ENCODE results near the gene TBATA. TPM values are rescaled to one million over a fixed set of nuclear protein-coding genes. Genes with fewer than 3 reads are reported as not detected.

The TBATA gene
- total and polyA plus RNA-seq, 4 donors = not detected

DNA sequence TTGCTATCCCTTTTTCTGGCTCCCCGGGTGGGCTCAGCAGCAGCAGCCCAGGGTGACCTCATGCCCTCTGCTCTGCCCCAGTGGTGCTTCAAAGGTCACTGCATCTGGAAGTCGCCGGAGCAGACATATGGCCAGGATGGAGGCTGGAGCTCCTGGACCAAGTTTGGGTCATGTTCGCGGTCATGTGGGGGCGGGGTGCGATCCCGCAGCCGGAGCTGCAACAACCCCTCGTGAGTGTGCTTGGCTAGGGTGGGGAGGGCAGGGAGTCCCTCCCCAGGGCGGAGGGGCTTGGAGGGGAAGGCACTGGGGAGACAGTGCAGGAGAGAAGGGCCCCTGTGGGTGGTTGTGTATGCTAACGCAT lies 46.4 kb downstream of the TBATA start:
- no peaks in the 10 kb centered on the region for H3K27me3 ChIP-seq (ENCODE audit: control insufficient read depth in 4 of 4, insufficient read depth in 4 of 4, low read length in 3 of 4)
- no peak overlapping the region for H3K27ac ChIP-seq (ENCODE audit: low read depth in 1 of 2, low read length in 2 of 2)
- H3K4me1 ChIP-seq (ENCODE audit: control insufficient read depth in 4 of 4, insufficient read depth in 4 of 4, low read length in 3 of 4) = no peaks in the 10 kb centered on the region
- TF ChIP-seq HNF4A (conservative IDR thresholded peaks at IDR 0.05) (no peak), SP1 (IDR thresholded peaks at IDR 0.05) (no peak), RXRA (IDR thresholded peaks at IDR 0.05) (no peak), HNF4G (IDR thresholded peaks at IDR 0.05) (no peak), FOXA2 (IDR thresholded peaks at IDR 0.05) (no peak)
- TF ChIP-seq, protein P1, sequence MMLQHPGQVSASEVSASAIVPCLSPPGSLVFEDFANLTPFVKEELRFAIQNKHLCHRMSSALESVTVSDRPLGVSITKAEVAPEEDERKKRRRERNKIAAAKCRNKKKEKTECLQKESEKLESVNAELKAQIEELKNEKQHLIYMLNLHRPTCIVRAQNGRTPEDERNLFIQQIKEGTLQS (IDR thresholded peaks at IDR 0.05) = no peak
- no peaks in the 10 kb centered on the region for H3K9me3 ChIP-seq (ENCODE audit: control insufficient read depth in 4 of 4, low read length in 3 of 4)
- no peak overlapping the region for H3K9ac ChIP-seq (ENCODE audit: low read depth in 1 of 2, low read length in 2 of 2)
- no peak for DNase-seq (ENCODE audit: low spot score)
- H3K36me3 ChIP-seq (ENCODE audit: control insufficient read depth in 4 of 4, insufficient read depth in 3 of 4, low read depth in 1 of 4, low read length in 3 of 4) = no peaks in the 10 kb centered on the region
- 82% methylated on average over 12 of the region's 12 CpGs for WGBS
- no peak overlapping the region for H3K4me3 ChIP-seq (ENCODE audit: low read depth in 1 of 3, low read length in 3 of 3)

DNA sequence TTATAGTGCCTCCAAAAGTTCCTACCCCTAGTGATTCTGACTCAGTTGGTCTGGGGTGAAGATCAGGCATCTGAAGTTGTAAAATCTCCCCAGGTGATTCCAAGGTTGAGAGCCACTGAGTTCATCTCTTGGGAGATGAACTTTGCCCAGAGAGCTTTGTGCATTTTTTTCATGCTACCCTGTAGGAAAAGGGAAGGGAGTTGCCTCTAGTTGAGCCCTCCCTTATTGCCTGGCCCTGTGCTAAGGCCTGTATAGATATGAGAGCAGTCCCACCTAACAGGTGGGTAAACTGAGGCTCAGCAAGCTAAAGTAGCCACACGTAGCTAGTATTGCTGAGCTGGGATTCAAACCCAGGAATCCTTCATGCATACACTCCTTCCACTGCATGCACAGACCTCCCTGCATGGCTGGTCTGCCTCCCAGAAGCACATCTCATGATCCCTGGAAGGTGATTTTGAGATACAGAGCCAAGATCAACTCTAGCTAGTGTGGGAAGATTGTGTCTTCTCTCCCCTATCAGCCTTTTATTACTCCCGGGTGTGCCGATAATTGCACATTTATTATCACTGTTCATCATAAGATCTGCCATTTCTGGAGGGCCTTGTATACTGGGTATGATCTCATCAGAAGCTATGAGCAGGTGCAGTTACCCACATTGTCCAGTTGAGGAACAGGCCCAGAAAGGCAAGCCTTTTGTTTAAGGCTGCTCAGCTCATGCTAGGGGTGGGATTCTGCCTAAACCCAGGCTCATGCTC lies 47.0 kb downstream of the TBATA start:
- Histone ChIP-seq H3K9ac (ENCODE audit: low read depth in 1 of 2, low read length in 2 of 2) (no peak overlapping the region), H3K27ac (ENCODE audit: low read depth in 1 of 2, low read length in 2 of 2) (no peak overlapping the region), H3K27me3 (ENCODE audit: control insufficient read depth in 4 of 4, insufficient read depth in 4 of 4, low read length in 3 of 4) (no peaks in the 10 kb centered on the region), H3K4me1 (ENCODE audit: control insufficient read depth in 4 of 4, insufficient read depth in 4 of 4, low read length in 3 of 4) (no peaks in the 10 kb centered on the region), H3K9me3 (ENCODE audit: control insufficient read depth in 4 of 4, low read length in 3 of 4) (no peaks in the 10 kb centered on the region), H3K36me3 (ENCODE audit: control insufficient read depth in 4 of 4, insufficient read depth in 3 of 4, low read depth in 1 of 4, low read length in 3 of 4) (no peaks in the 10 kb centered on the region), H3K4me3 (ENCODE audit: low read depth in 1 of 3, low read length in 3 of 3) (no peak overlapping the region)
- DNase-seq (ENCODE audit: low spot score) = no peak
- TF ChIP-seq JUND (IDR thresholded peaks at IDR 0.05) = no peak
- TF ChIP-seq, protein P2, sequence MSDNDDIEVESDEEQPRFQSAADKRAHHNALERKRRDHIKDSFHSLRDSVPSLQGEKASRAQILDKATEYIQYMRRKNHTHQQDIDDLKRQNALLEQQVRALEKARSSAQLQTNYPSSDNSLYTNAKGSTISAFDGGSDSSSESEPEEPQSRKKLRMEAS (IDR thresholded peaks at IDR 0.05) = no peak
- TF ChIP-seq SP1 (IDR thresholded peaks at IDR 0.05) = no peak
- TF ChIP-seq YY1 (IDR thresholded peaks at IDR 0.05) = no peak
- no peak for TF ChIP-seq GABPA (IDR thresholded peaks at IDR 0.05 in 1 of 2, conservative IDR thresholded peaks at IDR 0.05 in 1 of 2)
- TF ChIP-seq FOXA2 (IDR thresholded peaks at IDR 0.05) = no peak
- no peak for TF ChIP-seq HNF4G (IDR thresholded peaks at IDR 0.05)
- no peak for TF ChIP-seq HNF4A (conservative IDR thresholded peaks at IDR 0.05)
- TF ChIP-seq RAD21 (IDR thresholded peaks at IDR 0.05) = no peak
- TF ChIP-seq, protein P3, sequence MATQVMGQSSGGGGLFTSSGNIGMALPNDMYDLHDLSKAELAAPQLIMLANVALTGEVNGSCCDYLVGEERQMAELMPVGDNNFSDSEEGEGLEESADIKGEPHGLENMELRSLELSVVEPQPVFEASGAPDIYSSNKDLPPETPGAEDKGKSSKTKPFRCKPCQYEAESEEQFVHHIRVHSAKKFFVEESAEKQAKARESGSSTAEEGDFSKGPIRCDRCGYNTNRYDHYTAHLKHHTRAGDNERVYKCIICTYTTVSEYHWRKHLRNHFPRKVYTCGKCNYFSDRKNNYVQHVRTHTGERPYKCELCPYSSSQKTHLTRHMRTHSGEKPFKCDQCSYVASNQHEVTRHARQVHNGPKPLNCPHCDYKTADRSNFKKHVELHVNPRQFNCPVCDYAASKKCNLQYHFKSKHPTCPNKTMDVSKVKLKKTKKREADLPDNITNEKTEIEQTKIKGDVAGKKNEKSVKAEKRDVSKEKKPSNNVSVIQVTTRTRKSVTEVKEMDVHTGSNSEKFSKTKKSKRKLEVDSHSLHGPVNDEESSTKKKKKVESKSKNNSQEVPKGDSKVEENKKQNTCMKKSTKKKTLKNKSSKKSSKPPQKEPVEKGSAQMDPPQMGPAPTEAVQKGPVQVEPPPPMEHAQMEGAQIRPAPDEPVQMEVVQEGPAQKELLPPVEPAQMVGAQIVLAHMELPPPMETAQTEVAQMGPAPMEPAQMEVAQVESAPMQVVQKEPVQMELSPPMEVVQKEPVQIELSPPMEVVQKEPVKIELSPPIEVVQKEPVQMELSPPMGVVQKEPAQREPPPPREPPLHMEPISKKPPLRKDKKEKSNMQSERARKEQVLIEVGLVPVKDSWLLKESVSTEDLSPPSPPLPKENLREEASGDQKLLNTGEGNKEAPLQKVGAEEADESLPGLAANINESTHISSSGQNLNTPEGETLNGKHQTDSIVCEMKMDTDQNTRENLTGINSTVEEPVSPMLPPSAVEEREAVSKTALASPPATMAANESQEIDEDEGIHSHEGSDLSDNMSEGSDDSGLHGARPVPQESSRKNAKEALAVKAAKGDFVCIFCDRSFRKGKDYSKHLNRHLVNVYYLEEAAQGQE (IDR thresholded peaks at IDR 0.05) = no peak
- WGBS = 89% methylated on average over 3 of the region's 3 CpGs

DNA sequence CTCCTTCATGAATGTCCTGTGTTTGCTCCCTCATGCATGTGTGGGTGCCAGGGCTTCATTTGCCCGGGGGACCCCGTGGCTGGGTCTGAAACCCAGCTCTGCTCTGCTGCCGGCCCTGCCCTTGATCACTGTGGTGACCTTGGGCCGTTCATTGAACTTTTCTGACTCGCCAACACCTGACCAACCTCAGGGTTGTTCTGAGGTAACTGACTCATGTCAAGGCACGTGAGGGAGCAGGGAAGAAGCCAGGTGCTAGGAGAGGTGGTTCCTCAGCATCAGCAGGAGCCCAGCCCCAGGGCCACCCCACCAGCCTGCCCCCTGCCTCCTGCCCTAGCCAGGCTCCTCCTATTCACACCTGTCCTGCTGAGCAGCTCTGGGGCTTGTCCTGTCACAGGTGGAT lies 47.9 kb downstream of the TBATA start:
- no peak for TF ChIP-seq SP1 (IDR thresholded peaks at IDR 0.05)
- TF ChIP-seq, protein P2 (IDR thresholded peaks at IDR 0.05) = no peak
- TF ChIP-seq FOXA1 (IDR thresholded peaks at IDR 0.05) = no peak
- no peak for TF ChIP-seq JUND (IDR thresholded peaks at IDR 0.05)
- TF ChIP-seq TAF1 (conservative IDR thresholded peaks at IDR 0.05) = no peak
- H3K36me3 ChIP-seq (ENCODE audit: control insufficient read depth in 4 of 4, insufficient read depth in 3 of 4, low read depth in 1 of 4, low read length in 3 of 4) = no peaks in the 10 kb centered on the region
- no peak for DNase-seq (ENCODE audit: low spot score)
- no peaks in the 10 kb centered on the region for H3K9me3 ChIP-seq (ENCODE audit: control insufficient read depth in 4 of 4, low read length in 3 of 4)
- H3K9ac ChIP-seq (ENCODE audit: low read depth in 1 of 2, low read length in 2 of 2) = no peak overlapping the region
- WGBS = 56% methylated on average over 6 of the region's 6 CpGs
- H3K4me1 ChIP-seq (ENCODE audit: control insufficient read depth in 4 of 4, insufficient read depth in 4 of 4, low read length in 3 of 4) = no peaks in the 10 kb centered on the region
- H3K4me3 ChIP-seq (ENCODE audit: low read depth in 1 of 3, low read length in 3 of 3) = no peak overlapping the region
- H3K27ac ChIP-seq (ENCODE audit: low read depth in 1 of 2, low read length in 2 of 2) = no peak overlapping the region
- H3K27me3 ChIP-seq (ENCODE audit: control insufficient read depth in 4 of 4, insufficient read depth in 4 of 4, low read length in 3 of 4) = no peaks in the 10 kb centered on the region

Measured in liver (tissue), 9 donors.